ENCODE measurements around the gene MAMDC2.
"Not testable (repeated sequence)": the region's sequence is repeated elsewhere in the genome, so short reads cannot be mapped to it uniquely, and the experiment has no call there.

The MAMDC2 gene

DNA sequence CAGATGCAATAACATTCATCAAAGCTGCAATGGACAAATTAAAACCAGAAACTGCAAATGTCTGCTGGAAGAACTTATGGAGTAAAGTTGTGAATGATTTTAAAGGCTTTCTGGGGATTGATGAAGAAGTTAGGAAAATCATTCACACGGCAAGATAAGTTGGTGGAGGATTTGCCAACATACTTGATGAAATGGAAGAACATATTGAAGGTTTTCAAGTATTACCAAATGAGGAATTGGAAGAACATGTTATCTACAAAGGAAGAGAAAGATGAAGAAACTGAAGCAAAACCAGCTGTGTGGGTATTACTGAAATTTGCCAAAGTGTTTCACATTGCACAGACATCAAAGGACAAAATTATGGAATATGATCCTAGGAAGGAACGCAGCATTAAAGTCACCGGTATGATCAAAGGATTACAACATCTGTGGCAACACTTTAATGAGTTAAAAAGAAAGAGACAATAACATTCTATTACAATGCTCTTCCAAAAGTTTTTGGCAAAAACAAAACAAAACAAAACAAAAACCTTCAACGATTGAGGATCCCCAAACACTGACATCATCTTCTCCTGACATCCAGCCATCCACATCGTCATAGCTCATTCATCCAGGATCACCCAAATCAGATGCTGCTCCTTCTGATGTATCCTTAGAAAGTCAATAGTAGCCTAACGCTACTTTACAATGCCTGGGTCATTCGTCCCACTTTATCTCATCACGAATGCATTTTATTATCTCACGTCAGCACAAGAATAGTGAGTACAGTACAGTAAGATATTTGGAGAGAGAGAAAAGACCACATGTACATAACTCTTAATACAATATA is 153.8 kb downstream of the MAMDC2 start:
- DNase-seq (ENCODE audit: low read depth) = no peak

- DNase-seq (ENCODE audit: low read depth) = not testable (repeated sequence)
Measured at GRCh38 chr9:70204743-70205142, 161.1 kb downstream of the MAMDC2 start.

DNA sequence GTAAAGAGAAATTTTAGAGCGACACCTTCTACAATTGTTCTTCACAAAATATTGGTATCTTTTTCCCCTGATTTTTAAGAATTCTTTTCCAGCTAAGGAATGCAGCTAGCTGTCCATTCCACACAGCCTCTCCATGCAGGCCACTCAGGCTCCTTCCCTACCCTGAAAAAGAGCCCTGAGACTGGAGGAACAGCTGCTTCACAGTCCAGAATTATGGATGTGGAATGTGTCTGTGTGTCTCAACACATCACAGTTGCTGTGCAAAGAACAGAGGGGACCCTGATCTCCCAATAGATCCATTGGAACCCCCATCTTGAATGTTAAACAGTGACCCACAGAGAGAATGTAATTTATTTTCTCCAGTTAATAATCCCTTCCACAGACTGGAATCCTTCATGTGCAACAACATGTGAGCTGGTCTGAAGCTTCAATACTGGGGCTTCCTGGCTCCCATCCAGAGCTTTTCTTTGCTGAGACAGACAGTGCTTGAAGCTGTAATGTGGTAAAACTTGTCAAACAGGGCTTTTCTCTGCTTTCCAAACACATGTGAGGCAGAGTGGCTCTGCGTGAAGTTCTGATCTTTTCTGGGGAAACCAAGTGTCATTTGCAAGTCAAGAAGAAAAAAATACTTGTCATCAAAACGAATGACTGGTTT is 161.8 kb downstream of the MAMDC2 start:
- DNase-seq (ENCODE audit: low read depth) = no peak

GRCh38 chr9:70217029-70217428 is 173.4 kb downstream of the MAMDC2 start:
- DNase-seq (ENCODE audit: low read depth) = no peak

GRCh38 chr9:70218767-70219166 is 175.1 kb downstream of the MAMDC2 start:
- DNase-seq (ENCODE audit: low read depth) = peak; percentile 20

- DNase-seq (ENCODE audit: low read depth) = no peak
Measured at GRCh38 chr9:70220216-70220615, 176.6 kb downstream of the MAMDC2 start.

DNA sequence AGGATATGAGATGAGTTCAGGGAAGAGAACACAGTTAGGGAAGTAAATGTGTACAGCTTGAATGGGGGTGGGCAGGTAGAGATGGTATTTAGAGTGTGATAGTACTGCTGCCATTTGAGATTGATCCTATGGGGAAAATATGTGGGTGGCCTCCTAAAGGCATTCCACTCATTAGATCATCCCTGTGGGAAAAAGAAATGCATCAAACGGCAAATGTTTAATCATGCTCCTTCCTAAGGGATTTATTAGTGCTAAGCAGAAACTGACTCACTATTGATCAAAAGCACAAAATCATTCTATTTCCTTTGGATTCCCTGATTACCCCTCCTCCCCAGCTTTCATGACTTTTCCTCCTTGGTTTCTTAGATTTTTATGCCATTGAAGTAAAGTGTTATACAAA is 178.7 kb downstream of the MAMDC2 start:
- DNase-seq (ENCODE audit: low read depth) = no peak

DNA sequence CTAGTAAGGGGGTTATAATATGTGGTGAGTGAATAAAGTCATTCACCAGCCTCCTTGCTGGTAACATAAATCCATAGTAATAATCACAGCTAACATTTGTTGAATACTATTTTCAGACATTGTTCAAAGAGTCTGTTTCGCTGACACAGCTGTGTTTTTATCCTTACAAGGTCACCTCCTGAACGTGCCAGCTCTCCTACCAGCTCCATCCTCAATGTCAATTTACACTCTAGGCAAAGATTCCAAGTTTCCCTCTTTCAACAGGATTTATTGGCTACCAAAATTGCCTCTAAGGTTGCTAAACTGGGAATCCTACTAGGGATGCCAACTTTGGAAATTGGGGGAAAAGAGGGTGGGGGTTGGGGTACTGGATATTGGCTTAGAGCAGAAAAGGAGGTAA is 184.5 kb downstream of the MAMDC2 start:
- DNase-seq (ENCODE audit: low read depth) = no peak

DNA sequence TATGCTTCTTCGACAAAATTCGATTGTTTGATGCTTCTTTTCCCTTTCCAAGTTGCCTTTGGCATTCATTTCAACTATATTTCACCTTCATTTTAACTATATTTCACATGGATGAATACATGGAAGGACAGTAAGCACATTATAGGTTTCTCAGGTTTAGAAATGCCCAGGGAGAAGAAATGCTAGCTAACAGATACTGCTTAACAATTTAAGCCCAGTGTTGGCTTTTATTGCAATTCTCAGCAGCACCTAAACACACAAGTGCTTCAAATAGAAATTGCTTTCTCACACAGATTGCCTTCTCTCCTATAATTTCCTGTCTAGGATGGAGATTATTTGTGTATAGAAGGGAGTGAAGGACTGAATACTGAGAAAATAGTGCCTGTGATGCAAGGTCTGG is 185.0 kb downstream of the MAMDC2 start:
- no peak for DNase-seq (ENCODE audit: low read depth)

- no peak for DNase-seq (ENCODE audit: low read depth)
Measured at GRCh38 chr9:70229026-70229425, 185.4 kb downstream of the MAMDC2 start.

- peak; percentile 20 for DNase-seq (ENCODE audit: low read depth)
Measured at GRCh38 chr9:70229579-70229978, 185.9 kb downstream of the MAMDC2 start.

DNA sequence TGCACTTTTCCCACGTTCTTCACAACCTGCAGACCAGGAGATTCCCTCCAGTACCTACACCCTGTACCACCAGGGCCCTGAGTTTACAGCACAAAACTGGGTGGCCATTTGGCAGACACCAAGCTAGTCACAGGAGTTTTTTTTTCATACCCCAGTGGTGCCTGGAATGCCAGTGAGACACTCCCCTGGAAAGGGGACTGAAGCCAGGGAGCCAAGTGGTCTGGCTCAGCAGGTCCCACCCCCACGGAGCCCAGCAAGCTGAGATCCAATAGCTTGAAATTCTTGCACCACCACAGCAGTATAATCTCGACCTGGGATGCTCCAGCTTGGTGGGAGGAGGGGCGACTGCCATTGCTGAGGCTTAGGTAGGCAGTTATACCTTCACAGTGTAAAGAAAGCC is 188.8 kb downstream of the MAMDC2 start:
- no peak for DNase-seq (ENCODE audit: low read depth)

GRCh38 chr9:70234208-70234607 is 190.6 kb downstream of the MAMDC2 start:
- not testable (repeated sequence) for DNase-seq (ENCODE audit: low read depth)

GRCh38 chr9:70245952-70246351 is 202.3 kb downstream of the MAMDC2 start:
- DNase-seq (ENCODE audit: low read depth) = not testable (repeated sequence)

DNA sequence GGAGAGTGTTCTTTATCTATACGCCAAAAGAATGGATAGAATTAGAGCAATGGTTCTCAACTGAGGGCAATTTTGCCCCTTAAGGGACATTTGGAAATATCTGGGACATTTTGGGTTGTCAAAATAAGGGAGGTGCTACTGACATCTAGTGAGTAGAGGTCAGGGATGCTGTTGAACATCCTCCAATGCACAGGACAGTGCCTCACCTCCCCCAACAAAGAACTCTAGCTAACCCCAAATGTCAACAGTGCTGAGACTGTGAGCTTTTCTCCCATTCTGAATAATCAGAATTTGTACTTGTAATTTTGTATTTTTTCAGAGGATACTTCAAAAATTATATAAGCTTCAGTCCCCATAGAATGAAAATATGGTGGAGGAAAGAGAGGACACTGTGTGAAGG is 206.6 kb downstream of the MAMDC2 start:
- DNase-seq (ENCODE audit: low read depth) = no peak

DNA sequence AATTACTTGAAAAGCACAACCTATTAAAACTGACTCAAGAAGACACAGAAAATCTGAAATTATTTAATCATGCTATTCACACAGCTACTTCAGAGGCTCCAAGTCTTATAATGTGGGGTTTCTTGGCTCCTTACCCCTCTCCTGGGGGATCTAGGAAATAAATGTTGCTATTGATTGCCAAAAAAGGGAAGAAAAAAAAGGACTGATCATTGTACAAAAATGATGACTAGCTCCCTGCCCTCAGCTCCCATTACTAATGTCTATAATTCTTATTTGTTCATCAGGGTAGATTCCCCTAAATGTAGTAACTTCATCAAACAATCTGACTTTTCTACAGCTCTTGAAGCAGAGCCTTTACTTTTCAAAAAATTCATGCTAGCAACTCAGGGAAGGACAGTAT is 211.8 kb downstream of the MAMDC2 start:
- DNase-seq (ENCODE audit: low read depth) = no peak

- DNase-seq (ENCODE audit: low read depth) = peak; percentile 4
Measured at GRCh38 chr9:70256123-70256551, 212.5 kb downstream of the MAMDC2 start.

DNA sequence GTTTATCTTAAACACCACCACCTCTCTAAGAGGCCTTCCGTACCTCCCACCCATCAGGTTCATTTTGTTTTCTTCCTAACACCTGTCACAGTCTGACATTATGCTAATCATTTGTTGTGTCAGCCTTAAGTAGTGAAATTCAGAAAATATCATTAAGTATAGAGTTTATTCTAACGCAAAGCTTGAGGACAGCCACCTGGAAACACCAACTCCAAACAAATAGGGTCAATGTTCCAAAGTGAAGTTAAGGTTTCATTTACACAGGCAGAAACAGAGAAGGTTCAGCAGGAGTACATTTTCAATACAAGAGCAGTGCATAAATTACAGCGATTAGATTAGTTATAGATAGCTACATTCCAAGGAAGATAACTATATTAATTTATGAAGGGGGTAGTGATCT is 213.9 kb downstream of the MAMDC2 start:
- DNase-seq (ENCODE audit: low read depth) = no peak

DNA sequence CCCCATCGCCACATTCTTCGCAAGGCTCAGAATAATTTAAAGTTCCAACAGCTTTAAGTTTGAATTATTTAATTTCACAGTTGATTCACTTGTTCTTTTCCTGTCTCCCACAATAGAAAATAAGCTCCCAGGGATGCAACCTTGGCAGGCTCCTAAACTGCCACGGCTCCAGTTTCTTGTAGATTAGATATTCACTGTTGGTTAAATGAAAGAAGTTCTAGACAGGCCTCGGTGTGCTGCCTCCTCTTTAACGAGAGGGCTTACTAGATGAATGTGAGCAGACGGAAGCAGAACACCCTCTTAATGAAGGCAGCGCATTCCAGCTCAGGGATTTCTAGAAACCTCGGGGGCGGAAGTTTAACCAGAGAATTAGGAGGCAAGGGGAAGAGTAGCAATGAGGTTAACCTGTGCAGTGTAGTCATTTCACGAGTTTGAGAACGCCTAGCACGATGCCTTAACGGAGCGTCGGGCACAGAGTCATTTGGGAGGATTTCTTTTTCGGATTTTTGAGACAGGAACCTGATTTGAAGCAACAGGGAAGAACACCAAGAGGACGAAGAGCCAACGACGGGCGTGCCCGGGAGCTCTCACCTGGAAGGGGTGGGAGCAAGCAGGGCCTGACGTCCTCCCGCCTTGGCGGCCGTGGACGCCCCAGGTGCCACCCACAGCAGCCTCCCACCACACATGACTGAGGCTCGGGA is 214.5 kb downstream of the MAMDC2 start:
- peak; percentile 25 for DNase-seq (ENCODE audit: low read depth)

DNA sequence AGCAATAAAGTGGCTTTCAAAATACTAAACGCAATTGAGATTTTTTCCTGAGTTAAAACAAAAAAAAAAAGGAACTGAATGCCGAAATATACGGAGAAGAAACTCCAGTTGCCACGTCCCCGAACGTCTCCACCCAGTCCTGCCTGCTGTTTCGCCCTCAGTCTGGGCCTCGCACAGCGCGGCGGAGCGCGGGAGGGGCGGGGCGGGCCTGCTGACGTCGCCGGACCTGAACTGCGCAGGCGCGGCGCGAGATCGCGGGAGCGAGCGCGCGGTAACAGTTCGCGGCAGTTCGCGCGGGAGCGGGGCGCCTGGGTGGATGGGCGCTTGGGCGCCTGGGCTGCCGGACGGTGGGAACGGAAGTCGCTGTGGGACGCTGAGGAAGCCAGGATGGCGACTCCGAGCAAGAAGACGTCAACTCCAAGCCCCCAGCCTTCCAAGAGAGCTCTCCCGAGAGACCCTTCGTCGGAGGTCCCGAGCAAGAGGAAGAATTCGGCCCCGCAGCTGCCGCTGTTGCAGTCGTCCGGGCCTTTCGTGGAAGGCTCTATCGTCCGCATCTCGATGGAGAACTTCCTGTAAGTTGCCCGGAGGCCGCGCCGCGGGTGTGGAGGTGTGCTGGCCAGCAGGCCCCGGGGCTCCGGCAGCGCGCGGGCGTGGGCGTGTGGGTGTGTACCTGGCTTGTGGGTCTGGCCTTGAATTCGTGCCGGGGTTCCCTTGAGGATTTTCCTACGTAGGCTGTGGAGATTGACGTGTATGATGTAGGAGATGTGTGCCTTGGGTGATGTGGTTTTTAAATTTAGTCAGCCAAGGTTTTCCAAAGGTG is 215.3 kb downstream of the MAMDC2 start, which contains the start of gene SMC5:
TSS of gene SMC5 (plus strand) at position 287 of the 820 bp plus-strand sequence. CDS start at position 388, 101 bp downstream.
- DNase-seq (ENCODE audit: low read depth) = peak; percentile 86

DNA sequence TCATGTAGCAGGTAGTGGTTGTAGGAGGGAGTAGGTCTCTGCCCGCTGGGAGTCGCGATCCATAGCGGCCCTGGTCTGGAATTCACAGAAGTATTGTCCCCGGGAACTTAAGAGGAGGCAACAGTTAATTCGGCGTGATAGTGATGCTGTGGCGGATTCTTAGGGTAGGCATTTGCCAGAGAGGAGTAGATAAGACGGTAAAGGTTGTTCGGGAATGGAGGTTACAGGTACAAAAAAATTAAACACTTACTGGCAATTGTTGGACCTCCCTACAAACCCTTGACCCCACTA is 215.8 kb downstream of the MAMDC2 start:
- DNase-seq (ENCODE audit: low read depth) = no peak

DNA sequence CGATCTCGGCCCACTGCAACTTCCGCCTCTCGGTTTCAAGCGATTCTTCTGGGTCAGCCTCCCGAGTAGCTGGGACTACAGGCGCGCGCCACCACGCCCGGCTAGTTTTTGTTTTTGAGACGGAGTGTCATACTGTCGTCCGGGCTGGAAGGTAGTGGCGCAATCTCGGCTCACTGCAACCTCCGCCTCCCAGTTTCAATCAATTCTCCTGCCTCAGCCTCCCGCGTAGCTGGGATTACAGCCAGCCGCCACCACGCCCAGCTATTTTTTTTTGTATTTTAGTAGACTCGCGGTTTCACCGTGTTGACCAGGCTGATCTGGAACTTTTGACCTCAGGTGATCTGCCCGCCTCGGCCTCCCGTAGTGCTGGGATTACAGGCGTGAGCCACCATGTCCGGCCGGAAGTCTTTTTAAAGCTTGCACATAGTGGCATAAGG is 216.4 kb downstream of the MAMDC2 start:
- no peak for DNase-seq (ENCODE audit: low read depth)
